Pancreas (tissue), 10 donors: ENCODE results near the gene MAMLD1. TPM values are rescaled to one million over a fixed set of nuclear protein-coding genes. Genes with fewer than 3 reads are reported as not detected.
"Not testable (repeated sequence)": the region's sequence is repeated elsewhere in the genome, so short reads cannot be mapped to it uniquely, and the experiment has no call there.

Experiments used
- ATAC-seq, 4 donors: fragments of 200-7000 bp; cut with Tn5 transposase; one replicate each; pipeline versions ENCODE4 v1.8.0 to v1.9.1; 2020; ENCODE audit warnings: mild to moderate bottlenecking in 4 of 4, moderate library complexity in 4 of 4
- DNase-seq, 6 donors: peaks; one replicate each; pipeline ENCODE4 v3.0.0-alpha.2; 2020
- FAIRE-seq: peaks from 2 replicates; lab custom pipeline; 2012; peaks lifted over from hg19 to GRCh38; lab: Jason Lieb, UNC
- H3K27ac ChIP-seq, 4 donors: fragments of 200-600 bp; sonication (generic); 1 replicate in 3 of 4; 2 replicates in 1 of 4; pipeline versions ENCODE4 v1.5.0 to v1.8.0; 2020
- H3K27me3 ChIP-seq, 4 donors: fragments of 200-600 bp; one replicate each; pipeline ENCODE4 v1.8.0; 2021
- H3K36me3 ChIP-seq, 3 donors: fragments of 200-600 bp; sonication (generic) in 1 of 3; one replicate each; pipeline versions ENCODE4 v1.5.0 to v1.8.0; 2020 to 2021
- H3K4me1 ChIP-seq, 3 donors: fragments of 200-600 bp; one replicate each; pipeline ENCODE4 v1.8.0; 2021
- H3K4me3 ChIP-seq, 4 donors: fragments of 200-600 bp; sonication (generic) in 2 of 4; one replicate each; pipeline versions ENCODE4 v1.5.0 to v1.8.0; 2020 to 2021
- H3K9me3 ChIP-seq, 4 donors: fragments of 200-600 bp; one replicate each; pipeline ENCODE4 v1.8.0; 2021
- CTCF ChIP-seq, 4 donors: fragments of 200-600 bp; sonication (generic) in 3 of 4; IDR thresholded peaks; one replicate each; pipeline versions ENCODE4 v1.5.0 to v1.8.0; 2021; ENCODE audit warnings: antibody characterized with exemption in 4 of 4
- WGBS, 2 donors: extraction: QIAGEN DNeasy Blood & Tissue Kit; methylation state at CpG; one replicate each; pipeline ENCODE4 v1.1.7; 2013; 5-methylcytosine and 5-hydroxymethylcytosine counted together
- intact Hi-C, 3 donors: fragments of 100-400 bp; cut with DNase I; formaldehyde crosslinking; loops; one replicate each; pipeline versions ENCODE4 v1.11.1 to v1.14.2; 2022
- polyA plus RNA-seq, 2 donors: library from polyadenylated mRNA; stranded (reverse); fragments of 200-250 nt; gene quantifications; one replicate each; pipeline ENCODE4 v1.2.3, GENCODE V29; 2013
- total RNA-seq, 6 donors: library from RNA; stranded (reverse); fragmentation: NEBNext Ultra II Directional in 4 of 6; extraction: Animal tissue kit (Norgen Biotek cat#: 25700) in 4 of 6; gene quantifications; one replicate each; pipeline versions ENCODE4 v1.2.1 to v1.2.4, GENCODE V29; 2021 to 2023
- donor health status: healthy with polysubstance abuse.
- donor health status: DM: no; HTN: no; CAD: no; lungs with moderate emphysema.
- donor health status: DM: no; HTN: no; CAD: no.
- donor health status: control.
- donor health status: control.
- donor health status: Bipolar disorder and iron deficiency.
- donor health status: DM: yes; HTN: yes; CAD: no.
- donor health status: DM: no; HTN: no; CAD: no.
- donor health status: DM: no; HTN: no; CAD: no.
- donor health status: DM: yes; HTN: yes; CAD: no.

The MAMLD1 gene
- total and polyA plus RNA-seq, 8 donors: 2.4 to 8.8 (median 3.5) TPM

DNA sequence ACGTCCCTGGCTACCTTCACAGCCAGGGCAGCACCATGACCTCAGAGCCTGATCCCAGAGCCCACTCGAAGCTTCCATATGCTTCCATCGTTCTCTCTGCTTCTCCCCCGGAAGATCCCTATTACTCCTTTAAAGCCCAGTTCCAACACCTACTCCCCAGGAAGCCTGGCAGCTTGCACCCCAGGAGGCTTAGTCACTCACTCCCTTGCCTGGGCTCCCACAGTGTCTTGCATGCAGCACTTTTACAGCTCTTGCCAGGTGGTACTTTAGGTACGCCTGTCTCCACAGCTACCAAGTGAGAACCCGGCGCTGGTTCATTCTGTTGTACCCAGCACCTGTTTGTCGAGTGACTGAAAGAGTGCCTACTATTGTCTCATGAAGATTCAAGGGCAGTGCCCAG, 24.5 kb upstream of the MAMLD1 start:
- no peak overlapping the region for H3K4me3 ChIP-seq
- H3K36me3 ChIP-seq: no peaks in the 10 kb centered on the region
- FAIRE-seq: no peak
- ATAC-seq: no peak
- no peaks in the 10 kb centered on the region for H3K4me1 ChIP-seq
- no peaks in the 10 kb centered on the region for H3K27me3 ChIP-seq
- TF ChIP-seq CTCF (IDR thresholded peaks at IDR 0.05): no peak
- H3K9me3 ChIP-seq: no peaks in the 10 kb centered on the region
- intact Hi-C loops: no loop called here
- DNase-seq: no peak
- WGBS, 2 donors: 72 to 78% methylated on average over 8 of the region's 8 CpGs
- no peak overlapping the region for H3K27ac ChIP-seq

DNA sequence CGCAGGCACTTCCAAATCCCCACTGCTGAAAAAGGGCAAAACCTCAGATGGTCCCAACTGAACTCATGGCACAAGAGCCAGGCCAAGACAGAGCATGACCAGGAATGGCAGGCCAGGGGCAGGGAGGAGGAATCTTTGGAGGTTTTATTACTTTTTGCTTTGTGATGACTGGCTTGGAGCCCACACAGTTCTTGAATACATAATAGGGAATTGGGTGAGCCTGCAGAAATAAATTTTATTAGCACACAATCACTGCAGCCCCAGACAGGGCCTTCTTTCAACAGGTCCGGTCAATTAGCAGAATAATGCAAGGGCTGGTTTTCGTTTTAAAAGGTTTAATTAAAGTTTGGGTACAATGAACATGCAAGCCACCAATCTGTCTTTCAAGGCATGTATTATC, 23.4 kb upstream of the MAMLD1 start:
- Histone ChIP-seq H3K9me3 (no peaks in the 10 kb centered on the region), H3K4me3 (no peak overlapping the region), H3K27me3 (no peaks in the 10 kb centered on the region), H3K36me3 (no peaks in the 10 kb centered on the region), H3K27ac (no peak overlapping the region), H3K4me1 (no peaks in the 10 kb centered on the region)
- intact Hi-C loops: no loop called here
- 90 to 96% methylated on average over 3 of the region's 3 CpGs for WGBS, 2 donors
- ATAC-seq (no peak), FAIRE-seq (no peak), DNase-seq (no peak)
- no peak for TF ChIP-seq CTCF (IDR thresholded peaks at IDR 0.05)

- FAIRE-seq, intact Hi-C loops, H3K9me3 ChIP-seq, DNase-seq, H3K27me3 ChIP-seq, ATAC-seq, H3K4me3 ChIP-seq, H3K36me3 ChIP-seq, H3K4me1 ChIP-seq, H3K27ac ChIP-seq: not testable (repeated sequence)
- 83 to 87% methylated on average over 3 of the region's 3 CpGs for WGBS, 2 donors
Observed at GRCh38 chrX:150340326-150340725, 22.8 kb upstream of the MAMLD1 start.

- intact Hi-C loops: no loop called here
- FAIRE-seq: no peak
- no peak for DNase-seq
- H3K9me3 ChIP-seq: no peaks in the 10 kb centered on the region
- no peaks in the 10 kb centered on the region for H3K36me3 ChIP-seq
- ATAC-seq: no peak
- no peak overlapping the region for H3K27ac ChIP-seq
- no peak for TF ChIP-seq CTCF (IDR thresholded peaks at IDR 0.05)
- no peaks in the 10 kb centered on the region for H3K27me3 ChIP-seq
- H3K4me1 ChIP-seq: no peaks in the 10 kb centered on the region
- WGBS, 2 donors: 67 to 72% methylated on average over 2 of the region's 2 CpGs
- H3K4me3 ChIP-seq: no peak overlapping the region
Observed at GRCh38 chrX:150347471-150347870, 15.6 kb upstream of the MAMLD1 start.

DNA sequence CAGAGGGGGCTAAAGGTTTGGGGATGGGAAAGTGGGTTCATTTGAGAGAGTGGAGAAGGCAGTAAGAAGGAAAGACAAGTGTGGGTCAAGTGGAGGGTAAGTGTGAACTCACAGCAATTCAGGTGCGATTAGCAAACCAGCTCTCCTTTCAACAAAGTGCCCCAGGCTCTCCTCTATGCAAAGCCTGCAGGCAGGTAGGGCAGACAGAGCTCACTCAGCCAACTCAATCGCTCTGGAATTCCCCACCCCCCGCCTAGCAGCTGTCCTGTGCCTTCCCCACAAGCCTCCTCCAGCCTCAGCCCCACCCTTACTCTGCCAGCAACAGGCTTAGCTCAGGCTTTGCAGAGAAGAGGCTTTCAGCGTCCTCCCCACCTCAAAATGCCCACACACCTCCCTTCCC, 14.8 kb upstream of the MAMLD1 start:
- Histone ChIP-seq H3K9me3 (no peaks in the 10 kb centered on the region), H3K27ac (no peak overlapping the region), H3K36me3 (no peaks in the 10 kb centered on the region), H3K4me1 (no peaks in the 10 kb centered on the region), H3K4me3 (no peak overlapping the region), H3K27me3 (no peaks in the 10 kb centered on the region)
- DNase-seq (no peak), ATAC-seq (peak in 1 of 4 donors; percentile 34), FAIRE-seq (no peak)
- WGBS, 2 donors: 40 to 49% methylated on average over 4 of the region's 4 CpGs
- no peak for TF ChIP-seq CTCF (IDR thresholded peaks at IDR 0.05)
- intact Hi-C loops: no loop called here

- no peak for TF ChIP-seq CTCF (IDR thresholded peaks at IDR 0.05)
- Histone ChIP-seq H3K4me1 (no peaks in the 10 kb centered on the region), H3K9me3 (no peaks in the 10 kb centered on the region), H3K27me3 (no peaks in the 10 kb centered on the region), H3K27ac (no peak overlapping the region), H3K4me3 (no peak overlapping the region), H3K36me3 (no peaks in the 10 kb centered on the region)
- no peak for ATAC-seq
- no peak for FAIRE-seq
- DNase-seq: no peak
- intact Hi-C loops: no loop called here
- whole genome bisulfite sequencing, 2 donors: 56 to 82% methylated on average over 3 of the region's 3 CpGs
Observed at GRCh38 chrX:150352114-150352513, 11.0 kb upstream of the MAMLD1 start.
